HG02798 (cell line): ENCODE results near the gene USP28.
"Not testable (repeated sequence)": the region's sequence is repeated elsewhere in the genome, so short reads cannot be mapped to it uniquely, and the experiment has no call there.

Experiments
- ATAC-seq: cut with Tn5 transposase; IDR thresholded peaks from one replicate; pipeline ENCODE4 v1.9.1; 2021; ENCODE audit warnings: mild to moderate bottlenecking; ENCODE audit not compliant: unreplicated experiment, poor library complexity

USP28 gene

DNA sequence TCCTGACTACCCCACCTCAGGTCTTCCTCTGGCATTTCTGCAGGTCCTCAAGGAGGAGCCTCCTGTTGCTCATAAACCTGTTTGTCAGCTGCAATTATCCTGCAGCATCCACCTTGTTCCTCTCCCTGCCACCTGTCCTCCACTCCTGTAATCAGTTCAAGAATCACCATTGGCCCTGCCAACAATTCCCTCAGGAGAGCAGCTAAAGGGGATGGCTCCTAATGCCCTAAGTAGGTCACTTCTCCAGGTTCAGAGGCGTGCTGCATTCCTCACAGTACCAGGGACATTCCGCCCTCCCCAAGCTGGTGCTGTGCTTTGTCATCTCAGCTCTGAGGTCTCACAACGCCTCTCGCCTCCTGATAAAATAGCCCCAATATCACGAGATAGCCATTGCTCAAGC is 93.7 kb downstream of the USP28 start:
- no peak for ATAC-seq

DNA sequence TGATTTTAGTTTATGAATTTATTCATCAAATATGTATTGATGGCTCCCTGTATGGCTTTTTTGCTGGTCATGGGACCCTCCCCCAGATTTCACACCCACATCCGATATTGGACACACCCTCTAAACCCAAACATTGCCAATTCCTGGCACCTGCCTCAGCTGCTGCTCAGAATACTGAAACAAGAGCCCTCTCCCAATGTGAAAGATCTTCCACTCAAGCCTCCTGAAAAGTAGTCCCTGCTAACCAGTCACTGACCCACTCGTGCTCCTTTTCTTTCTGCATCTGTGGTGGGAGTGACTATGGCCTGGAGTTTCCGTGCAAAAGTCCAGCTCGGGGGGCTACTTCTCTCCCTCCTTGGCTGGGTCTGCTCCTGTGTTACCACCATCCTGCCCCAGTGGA is 95.9 kb downstream of the USP28 start, which contains the start of gene CLDN25:
TSS of gene CLDN25 (plus strand) at position 301 of the 400 bp plus-strand sequence. CDS start at position 301, 0 bp downstream.
- ATAC-seq = no peak

DNA sequence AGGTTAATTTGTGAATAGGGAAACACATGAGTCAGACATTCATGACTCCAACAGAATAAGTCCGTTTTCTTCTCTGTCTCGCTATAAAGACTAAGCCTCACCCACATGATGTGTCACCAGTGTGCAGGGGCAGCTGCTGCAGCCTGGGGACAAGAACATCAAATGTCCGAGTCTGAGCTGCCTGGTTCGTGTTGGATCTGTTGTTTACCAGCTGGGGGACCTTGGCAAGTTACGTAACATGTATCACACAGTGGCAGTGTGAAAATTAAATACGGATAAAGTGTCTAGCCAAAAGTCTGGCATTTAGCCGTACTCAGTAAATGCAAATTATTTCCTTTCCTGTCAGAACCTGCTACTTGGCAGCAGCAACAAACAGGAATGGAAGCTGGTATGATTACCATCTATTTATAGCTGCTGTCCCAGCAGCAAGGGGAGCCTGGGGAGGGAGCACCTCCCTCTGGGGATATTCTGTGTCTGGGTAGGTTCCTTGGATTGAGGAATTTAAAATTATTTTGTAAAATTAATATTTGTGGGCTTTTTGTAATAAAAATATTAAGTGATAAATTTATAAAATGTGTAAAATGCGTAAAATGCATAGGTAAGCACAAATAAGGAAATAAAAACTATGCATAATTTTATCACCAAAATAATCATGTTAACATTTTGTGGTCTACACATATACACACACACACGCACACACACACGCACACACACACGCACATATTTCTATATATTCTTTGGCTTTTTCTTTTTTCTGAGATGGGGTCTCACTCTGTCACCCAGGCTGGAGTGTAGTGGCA is 97.1 kb downstream of the USP28 start:
- no peak for ATAC-seq

DNA sequence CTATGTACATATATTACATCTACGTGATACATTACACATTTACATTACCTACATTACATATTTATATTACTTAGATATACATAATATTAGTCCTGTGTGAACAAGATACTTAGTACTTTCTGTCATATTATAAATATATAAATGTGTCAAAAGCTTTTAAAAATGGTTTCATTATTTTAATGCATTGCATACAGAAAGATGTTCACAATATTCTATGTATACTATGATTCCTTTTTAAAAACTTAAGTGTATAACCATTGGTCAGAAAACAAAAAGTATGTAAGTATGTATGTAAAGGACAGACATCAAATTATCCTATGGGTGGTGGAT is 101.2 kb downstream of the USP28 start:
- ATAC-seq = no peak

DNA sequence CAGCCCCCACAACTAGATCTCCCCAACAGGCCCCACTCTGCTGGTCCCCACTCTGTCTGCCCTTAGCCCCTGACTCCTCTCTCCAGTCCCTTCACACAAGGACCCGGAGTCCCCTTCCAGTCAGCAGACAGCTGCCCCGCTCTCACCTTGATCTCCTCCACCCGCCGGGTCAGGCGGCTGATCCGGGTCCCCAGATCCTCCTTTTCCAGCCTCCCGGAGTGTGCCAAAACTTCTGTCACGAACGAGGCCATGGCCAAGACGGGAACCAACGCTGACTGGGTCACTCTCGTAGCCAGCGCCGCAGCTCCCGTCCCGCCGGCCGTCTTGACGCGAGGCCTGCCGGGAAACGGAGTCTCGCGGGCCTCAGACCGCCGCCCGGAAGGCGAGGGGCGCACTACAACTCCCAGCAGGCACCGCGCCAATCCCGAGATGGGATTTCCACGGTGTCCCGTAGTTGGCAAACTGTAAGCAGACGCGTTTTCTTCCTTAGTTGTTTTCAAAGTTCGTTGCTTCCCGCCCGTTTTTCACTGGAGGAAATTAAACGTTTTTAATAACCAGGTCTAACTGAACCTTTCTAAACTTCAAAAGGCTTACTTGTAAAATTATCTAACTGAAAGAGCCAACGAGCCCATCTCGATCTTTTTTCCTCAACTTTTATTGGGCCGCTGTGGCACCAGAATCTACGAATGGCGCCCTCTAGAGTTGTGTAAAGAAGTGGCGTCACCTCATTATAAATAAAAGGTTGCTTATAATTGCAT is 101.8 kb downstream of the USP28 start, which contains the start of gene ZW10:
TSS of gene ZW10 (minus strand) at position 277 of the 758 bp plus-strand sequence. CDS start at position 251, 26 bp downstream.
- ATAC-seq = peak; percentile 99

DNA sequence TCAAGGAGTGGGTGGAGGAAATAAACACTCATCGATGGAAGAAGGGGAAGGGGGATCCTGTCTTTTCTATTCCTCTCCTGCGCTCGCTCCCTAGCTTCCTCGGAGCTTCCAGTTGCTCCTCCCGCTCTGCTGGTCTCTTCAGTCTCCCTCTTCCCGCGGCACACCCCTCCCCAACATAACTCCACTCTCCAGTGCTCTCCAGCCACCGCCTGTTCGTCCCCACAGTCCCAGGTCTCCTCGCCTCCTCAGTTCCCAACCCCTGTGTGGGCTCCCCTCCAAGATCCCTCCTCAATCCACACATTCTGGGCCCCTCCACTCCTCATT is 102.3 kb downstream of the USP28 start:
- no peak for ATAC-seq

DNA sequence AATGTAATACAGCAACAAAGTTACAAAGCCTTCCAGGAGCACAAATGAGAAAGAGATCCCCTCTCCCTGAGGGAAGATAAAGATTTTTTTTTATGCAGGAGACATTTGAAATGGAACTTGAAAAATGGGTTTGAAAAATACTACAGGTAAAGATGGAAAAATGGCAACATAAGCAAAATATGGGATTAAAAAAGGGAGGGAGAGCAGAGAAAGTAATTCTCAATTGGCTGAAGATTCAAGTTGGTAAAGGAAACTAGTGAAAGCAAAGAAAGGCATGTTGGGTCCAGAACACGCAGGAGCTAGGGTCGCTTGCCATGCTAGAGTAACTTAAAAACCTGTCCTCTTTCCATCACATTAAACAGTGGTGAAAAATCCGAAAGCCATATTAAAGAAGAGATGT is 103.4 kb downstream of the USP28 start:
- no peak for ATAC-seq

DNA sequence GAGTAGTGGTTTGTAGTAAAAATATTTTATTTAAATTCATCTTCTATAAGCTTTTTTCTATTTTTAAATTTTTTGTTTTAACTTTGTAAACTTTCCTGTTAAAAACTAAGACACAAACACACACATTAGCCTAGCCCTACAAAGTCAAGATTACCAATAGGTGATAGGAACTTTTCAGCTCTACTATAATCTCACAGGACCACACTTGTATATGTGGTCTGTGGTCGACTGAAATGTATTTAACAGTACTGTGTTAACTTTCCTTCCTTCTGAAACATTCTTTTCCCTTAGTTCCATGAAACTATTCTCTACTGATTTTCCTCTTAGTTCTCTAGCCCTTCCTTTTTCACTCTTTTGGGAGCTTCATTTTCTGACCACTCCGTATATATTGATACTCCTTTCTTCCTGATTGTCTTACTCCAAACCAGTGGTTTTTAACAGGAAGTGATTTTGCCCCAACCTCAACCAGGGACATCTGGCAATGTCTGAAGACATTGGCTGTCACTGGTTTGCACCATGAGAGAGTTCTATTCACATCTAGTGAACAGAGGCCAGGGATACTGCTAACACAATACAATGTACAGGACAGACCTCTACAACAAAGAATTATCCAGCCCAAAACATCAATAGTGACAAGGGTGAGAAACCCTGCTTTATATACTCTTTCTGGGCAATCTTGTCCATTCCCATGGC is 110.7 kb downstream of the USP28 start:
- no peak for ATAC-seq

DNA sequence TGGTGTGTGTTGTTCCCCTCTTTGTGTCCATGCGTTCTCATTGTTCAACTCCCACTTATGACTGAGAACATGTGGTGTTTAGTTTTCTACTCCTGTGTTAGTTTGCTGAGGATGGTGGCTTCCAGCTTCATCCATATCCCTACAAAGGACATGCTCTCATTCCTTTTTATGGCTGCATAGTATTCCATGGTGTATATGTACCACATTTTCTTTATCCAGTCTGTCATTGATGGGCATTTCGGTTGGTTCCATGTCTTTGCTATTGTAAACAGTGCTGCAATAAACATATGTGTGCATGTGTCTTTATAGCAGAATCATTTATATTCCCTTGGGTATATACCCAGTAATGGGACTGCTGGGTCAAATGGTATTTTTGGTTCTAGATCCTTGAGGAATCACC is 112.3 kb downstream of the USP28 start:
- ATAC-seq = not testable (repeated sequence)

DNA sequence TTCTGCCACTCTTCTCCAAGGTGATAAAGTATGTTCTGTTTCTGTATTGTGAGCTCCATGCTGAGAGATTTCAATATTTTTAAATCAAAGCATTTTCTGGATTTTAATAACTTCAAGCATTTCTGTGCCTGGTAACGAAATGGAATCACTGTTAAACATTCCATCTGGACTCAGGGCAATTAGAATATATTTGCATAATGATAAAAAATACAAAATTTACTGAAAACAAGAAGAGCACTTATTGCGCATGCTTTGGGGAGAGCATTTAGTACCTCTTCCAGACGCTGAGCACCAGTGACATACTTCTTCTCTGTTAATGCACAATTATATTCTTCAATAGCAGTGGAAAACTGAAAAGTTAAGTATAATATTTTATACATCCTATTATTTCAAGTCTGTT is 115.1 kb downstream of the USP28 start:
- no peak for ATAC-seq

DNA sequence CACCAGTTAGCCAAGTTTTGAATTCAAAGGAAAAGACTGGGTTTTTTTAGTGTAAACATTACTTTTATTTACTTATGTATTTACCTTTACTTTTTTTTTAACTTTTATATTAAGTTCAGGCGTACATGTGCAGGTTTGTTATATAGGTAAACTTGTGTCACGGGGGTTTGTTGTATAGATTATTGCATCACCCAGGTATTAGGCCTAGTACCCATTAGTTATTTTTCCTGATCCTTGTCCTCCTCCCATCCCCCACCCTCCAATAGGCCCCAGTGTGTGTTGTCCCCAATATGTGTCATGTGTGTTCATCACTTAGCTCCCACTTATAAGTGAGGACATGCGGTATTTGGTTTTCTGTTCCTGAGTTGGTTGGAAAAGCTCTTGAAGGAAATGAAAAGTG is 122.4 kb downstream of the USP28 start:
- ATAC-seq = no peak
